Endometrium (tissue), 2 donors: ENCODE measurements around the gene IP6K2.
"Not testable (repeated sequence)": the region's sequence is repeated elsewhere in the genome, so short reads cannot be mapped to it uniquely, and the experiment has no call there.

Experiments used
- FAIRE-seq: peaks from 2 replicates; lab custom pipeline; 2012; peaks lifted over from hg19 to GRCh38; lab: Jason Lieb, UNC
- donor health status: control.
- donor health status: control.

IP6K2 gene

DNA sequence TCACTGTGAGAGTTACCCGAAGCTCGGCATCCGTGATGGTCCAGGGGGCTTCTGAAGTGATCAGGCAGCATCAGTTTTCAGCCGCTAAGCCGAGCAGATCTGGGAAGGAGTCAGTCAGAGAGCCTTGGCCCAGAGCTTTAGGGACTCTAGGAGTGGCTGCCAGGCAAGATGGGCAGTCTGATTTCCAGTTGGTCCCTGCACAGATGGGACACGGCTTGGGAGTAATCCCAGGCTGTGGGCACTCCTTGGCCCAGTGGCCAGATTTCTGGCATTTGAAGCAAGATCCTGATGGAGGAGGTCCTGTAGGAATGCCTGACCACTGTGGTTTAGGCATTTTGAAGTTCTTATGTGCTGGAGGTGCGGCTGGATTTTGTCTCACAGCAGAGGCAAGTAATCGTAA lies 10.5 kb upstream of the IP6K2 start:
- no peak for FAIRE-seq

DNA sequence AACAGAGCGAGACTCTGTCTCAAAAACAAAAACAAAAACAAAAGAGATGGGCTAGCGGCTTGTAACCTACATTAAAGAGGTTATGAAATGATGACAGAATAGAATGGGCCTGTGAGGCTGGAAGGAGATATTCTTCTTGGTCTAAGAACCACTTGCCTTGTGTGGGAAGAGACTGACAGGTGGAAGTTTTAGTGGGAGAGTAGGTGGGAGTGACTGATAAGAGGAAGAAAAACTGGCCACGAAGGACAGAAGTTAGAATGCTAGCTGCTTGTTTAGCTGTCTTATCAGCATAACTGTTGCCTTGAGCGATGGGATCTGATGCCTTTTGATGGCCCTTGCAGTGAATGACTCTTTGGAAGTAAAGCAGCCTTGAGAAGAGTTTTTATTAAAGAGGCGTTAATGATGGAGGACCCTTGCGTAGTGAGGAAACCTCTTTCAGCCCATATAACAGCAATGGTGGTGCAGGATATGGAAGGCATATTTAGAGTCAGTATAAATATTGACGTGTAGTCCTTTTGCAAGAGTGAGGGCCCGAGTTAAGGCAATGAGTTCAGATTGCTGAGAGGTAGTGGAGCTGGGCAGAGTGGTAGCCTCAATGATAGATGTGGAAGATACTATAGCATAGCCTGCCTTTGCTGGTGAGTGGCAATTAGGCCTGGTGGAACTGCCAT lies 8.3 kb upstream of the IP6K2 start:
- FAIRE-seq = not testable (repeated sequence)

DNA sequence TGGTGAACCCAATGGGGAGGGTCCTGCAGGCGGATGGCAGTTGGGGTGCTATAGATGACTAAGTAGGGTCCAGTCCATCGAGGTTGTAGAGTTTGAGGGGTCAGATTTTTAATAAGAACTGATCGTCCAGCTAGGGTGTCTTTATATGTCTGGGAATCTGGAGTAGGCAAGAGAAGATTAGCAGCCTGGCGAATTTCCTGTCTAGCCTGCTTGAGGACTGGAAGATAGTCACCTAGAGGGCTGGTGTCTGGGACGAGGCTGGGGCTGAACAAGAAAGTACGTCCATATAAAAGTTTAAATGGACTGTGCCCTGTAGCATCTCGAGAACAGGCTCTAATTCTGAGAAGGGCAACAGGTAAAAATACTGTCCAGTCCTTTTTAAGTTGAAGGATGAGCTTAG lies 6.7 kb upstream of the IP6K2 start:
- no peak for FAIRE-seq

DNA sequence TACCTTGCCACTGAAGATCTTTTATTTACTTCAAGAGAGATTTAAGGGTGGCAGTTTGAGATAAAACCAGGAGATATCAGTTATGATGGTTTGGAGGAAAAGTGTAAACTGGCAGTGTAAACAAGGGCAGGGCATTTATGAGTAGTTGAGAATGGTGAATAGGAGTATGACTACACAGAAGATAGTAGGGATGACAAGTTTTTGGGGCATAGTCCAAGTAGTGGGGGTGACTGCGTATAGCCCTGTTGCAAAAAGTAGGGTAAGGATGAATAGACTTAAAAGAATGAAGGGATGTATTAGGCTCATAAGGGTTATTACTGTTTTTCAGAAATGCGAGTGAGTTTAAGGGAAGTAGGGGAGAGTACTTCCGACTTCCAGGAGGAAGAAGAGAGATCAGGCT lies 6.3 kb upstream of the IP6K2 start:
- not testable (repeated sequence) for FAIRE-seq

DNA sequence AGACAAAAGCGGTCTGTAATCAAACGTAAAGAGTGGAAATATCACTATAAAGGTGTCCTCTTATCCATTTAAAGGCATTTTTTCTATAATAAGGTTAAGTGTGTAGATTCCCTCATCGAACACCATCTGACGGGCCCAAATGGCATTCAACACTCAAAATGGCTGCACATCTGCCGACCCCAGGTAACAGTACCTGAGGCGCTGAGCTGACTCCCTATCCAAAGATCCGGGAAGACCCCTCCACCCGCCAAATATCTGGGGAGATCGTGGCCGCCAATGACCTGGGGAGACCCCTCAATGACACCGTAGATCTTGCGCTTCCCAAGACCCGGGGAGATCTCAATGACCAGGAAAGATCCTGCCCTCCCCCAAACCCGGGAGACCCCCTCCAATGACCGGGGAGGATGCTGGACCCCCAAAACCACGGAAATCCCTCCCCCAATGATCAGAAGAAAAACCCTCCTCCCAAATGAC lies 476 bp downstream of the IP6K2 start:
- no peak for FAIRE-seq

DNA sequence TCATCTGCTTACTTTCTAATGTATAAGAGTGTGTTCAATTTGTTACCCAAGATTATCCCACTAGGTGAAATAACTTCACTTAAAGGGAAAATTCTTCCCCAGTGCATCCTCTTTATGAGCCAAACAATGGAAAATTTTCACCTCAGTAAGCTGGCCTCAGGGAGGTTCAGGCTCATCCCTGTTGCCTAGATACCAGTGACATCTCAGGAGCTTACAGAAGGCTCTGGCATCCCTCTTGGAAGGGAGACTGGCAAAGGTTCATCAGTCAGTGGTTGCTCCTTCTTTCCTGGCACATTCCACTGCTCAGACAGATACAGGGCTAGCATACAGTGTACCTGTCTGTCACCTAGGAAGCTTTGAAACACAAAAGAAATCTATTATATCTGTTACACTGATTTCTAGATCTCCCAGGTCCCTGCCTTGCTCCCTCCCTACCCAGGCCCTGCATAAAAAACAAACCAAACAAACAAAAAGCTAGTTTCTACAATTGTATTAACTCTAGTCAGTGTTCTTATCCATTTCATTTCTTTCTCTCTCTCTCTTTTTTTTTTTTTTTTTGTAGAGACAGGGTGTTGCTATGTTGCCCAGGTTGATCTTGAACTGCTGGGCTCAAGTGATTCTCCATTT lies 1.7 kb downstream of the IP6K2 start:
- no peak for FAIRE-seq

DNA sequence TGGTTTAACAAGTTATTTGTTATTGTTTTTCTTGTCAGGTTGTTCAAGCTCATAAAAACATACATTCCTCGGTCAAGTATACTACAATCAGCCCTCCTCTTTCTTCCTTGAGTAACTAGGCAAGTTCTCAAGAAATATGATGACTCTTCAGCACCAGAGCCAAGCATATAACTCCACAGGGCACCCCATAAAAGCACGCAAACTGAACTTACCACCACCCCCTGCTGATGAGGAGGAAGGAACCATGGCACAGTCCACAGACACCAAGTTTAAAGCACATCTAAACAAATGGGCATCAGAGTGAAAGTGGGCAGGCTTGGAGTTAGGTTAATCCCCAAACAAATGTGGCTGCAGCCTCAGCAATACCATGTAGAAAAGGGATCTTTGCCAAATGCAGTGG lies 5.3 kb downstream of the IP6K2 start:
- no peak for FAIRE-seq

DNA sequence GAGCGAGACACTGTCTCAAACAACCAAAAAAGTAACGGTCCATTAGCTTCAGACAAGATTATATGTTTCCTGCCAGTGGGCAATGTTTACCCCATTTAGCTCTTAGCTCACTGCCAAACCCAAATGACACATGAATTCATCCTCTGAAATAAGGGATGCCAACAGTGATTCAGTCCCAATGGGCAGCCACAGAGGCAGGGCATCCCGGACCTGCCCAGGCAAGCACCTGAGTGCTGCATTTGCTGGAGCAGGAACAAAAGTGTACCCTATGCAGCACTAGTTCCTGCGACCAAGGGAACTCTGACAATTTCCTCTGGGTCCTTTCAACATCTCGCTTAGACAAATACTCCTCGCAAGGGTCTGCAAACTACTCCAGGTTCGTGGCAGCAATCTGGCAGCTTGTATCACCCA lies 8.0 kb downstream of the IP6K2 start:
- no peak for FAIRE-seq

DNA sequence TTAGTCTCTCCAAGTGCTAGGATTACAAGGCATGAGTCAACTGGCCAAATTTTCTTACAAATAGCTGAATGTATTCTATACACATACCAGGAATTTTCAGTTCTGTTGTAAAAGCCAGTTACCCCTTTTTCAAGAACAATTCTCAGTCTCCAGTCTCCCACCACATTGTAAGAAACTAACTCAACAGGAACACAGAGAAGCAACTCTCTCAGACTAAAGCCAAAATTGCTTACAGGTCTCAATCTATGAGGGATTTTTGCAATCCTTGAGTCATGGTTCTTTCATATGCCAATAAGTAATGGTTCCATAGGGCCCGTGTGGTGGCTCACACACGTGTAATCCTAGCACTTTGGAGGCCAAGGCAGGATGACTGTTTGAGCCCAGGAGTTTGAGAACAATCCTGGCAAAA lies 8.5 kb downstream of the IP6K2 start:
- FAIRE-seq = no peak

DNA sequence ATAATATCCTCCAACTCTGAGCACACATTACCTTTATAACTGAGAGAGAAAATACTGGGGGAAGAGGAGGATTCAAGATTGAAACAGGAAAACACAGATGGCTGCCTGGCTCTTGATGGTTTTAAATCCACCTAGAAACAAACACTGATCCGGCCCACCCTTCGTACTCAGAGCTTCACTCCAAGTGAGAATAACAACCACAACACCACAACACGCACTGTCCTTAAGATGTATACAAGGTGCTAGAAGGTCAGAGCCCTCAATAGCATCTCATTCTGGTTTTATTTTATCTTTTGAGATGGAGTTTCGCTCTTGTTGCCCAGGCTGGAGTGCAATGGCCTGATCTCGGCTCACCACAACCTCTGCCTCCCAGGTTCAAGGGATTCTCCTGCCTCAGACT lies 9.9 kb downstream of the IP6K2 start:
- FAIRE-seq = no peak

DNA sequence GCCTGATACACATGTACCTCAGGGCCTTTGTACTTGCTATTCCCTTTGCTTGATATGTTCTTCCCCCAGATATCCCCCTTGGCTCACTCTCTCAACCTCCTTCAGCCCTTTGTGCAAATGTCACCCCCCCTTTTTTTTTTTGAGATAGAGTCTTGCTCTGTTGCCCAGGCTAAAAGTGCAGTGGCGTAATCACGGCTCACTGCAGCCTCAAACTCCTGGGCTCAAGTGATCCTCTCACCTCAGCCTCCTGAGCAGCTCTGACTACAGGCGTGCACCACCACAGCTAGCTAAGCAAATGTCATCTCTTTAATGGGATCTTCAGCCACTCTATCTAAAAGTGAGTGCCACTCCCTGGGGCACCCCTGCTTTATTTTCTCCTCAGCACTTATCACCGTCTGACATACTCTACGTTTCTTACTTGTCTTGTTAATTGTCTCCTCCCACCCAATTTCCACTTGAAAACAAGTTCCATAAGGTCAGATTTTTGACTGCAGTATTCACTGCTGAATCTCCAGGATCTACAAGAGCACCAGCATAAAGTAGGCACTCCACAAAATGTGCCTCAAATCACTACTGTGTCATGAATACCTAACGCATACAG lies 14.6 kb downstream of the IP6K2 start:
- no peak for FAIRE-seq

DNA sequence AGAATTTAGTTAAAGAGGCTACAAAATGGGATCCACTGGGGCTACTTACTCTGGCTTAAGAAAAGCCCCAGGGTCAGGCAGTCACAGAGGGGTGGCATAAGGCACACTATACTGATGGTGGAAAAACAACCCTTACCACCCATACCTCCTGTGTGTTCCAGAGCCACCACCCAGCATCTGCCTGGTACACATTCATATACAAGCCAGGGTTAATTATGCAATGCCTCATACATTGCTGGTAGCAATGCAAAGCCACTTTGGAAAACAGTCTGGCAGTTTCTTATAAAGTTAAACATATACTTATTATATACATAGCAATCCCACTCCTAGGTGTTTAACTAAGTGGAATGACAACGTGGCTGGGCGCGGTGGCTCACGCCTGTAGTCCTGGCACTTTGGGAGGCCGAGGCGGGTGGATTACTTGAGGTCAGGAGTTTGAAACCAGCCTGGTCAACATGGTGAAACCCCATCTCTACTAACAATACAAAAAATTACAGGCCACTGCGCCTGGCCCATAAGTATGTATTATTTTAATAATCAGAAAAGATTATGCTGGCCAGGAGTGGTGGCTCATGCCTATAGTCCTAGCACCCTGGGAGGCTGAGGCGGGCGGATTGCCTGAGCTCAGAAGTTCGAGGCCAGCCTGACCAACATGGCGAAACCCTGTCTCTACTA lies 16.2 kb downstream of the IP6K2 start:
- FAIRE-seq = no peak

DNA sequence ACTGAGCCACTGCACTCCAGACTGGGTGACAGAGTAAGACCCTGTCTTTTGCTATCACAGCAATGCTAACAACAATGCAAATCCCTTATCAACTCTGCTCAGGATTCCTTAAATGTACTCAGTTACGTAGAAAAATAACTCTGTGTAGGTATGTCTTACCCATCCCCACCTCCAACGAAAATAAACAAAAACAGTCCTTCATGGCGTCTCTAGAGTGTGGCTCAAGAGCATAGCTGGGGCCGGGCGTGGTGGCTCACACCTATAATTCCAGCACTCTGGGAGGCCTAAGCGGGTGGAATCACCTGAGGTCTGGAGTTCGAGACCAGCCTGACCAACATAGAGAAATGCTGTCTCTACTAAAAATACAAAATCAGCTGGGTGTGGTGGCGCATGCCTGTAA lies 18.1 kb downstream of the IP6K2 start:
- no peak for FAIRE-seq

DNA sequence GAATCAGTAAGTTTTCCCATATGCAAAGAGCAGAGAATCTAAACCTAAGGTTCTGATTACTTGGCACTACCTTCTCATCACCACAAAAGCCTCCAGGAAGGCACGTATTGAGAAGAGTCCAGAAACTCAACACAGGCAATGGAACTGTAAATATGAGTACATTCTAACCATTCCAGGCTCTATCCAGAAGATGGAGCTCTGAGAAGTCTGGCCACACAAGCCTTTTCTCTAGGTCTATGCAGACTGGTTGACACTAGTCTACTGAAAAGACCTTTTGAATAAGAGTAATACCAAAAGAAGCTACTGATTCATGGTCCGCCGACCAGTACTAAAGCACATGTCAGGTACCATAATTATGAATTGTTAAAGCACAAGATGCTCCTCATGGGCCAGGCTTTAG lies 19.1 kb downstream of the IP6K2 start:
- FAIRE-seq = no peak

DNA sequence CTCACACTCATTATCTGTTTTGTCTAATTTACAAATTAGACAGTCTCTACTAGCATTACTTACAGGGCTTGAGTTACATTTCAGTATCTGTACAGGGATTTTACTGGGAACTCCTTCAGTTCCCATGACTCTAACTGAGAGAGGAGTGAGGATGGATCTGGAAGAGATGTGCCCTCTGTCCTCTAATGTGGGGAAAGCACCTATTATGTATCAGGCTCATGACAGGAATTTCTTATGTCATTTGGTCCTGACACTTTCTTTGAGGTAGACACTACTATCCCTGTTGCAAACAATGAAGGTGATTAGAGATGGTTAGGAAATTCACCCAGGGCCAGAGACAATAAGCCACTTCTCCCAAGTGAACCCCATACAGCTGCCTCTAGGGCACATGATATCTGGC lies 20.4 kb downstream of the IP6K2 start:
- FAIRE-seq = no peak

DNA sequence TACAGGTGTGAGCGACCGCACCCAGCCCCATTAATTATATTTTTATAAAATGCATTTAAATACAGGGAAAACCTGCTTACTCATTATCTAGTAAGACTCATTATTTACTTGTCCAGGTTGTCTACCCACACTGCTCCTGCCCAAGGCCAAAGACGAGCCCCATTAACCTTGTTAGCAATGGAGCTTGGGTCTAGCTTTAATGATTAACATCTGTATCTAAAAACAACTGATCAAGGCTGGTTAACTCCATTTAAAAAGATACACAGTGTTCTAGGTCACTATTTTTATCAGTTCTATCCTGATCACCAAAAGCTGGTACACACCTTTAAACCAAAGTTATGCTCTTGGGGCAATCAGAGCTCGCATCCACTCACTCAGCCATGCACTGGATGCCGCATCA lies 20.9 kb downstream of the IP6K2 start:
- FAIRE-seq = no peak

DNA sequence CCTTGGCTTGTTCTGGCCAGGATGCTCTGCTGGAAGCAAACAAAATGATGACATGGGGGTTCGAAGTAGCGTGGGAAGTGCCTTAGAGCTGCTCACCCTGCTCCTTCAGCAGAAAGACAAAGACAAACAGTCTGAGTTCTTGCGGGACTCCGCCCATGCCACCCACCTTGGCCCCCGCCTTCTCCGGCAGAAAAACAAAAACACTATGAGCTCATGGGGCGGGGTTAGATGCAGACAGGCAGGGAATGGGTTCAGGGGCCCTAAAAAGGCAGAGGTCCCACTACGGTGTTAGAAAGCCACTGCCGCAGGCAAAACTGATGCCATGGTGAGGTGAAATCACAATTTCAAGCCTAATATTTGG lies 21.6 kb downstream of the IP6K2 start:
- FAIRE-seq = peak; percentile 21

DNA sequence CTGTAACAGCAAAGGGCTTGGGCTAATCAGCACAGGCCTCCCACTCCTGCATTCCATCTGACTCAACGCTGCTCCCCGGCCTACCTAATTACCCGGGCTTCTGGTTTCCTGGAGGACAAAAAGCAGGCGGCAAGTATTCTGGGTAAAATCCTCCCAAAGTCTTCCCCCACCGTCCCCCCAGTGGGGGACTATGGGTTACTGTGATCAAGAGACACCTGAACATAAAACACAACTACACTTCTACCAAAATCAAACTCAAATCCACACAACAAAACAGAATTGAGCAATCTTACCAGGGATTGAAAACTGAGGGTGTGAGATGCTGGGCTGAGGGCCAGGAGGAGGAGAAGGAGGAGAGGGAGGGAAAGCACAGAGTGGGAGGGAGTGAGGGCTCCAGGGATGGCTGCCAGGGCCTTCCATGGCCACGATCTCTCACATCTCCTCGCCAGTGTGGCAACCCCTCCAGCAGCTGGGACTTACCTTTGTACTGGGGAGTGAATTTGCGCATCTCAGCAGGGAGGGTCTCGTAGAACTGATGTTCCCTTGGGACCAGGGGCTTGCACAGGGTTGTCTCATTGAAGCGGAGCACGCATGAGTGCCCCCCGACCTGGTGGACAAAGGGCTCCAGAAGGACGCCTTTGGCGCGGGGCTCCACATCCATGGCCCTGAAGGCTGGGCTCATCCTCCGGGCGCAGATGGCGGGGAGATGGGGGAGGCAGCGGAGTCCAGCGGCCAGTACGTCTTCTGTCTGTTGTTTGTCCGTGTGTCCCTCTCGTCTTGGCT lies 22.2 kb downstream of the IP6K2 start:
- peak; percentile 77 for FAIRE-seq

DNA sequence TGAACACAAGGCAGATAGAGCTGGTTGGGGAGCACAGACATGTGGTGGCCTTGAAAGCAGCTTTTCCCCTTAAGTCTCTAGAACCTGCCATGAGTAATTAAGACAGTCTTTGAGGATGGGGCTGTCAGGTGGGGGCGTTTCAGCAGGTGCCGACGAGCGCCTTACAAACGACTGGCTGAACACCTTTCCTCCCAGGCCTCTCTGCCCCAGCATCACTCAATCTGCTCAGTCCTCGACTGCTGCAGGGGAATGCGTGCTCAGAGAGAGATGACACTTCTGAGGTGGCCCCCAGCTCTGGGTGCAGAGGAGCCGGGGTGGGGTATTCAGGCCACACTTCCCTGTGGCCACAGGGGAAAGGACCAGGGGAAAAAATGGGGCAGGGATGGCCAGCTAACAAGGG lies 23.2 kb downstream of the IP6K2 start:
- FAIRE-seq = no peak

DNA sequence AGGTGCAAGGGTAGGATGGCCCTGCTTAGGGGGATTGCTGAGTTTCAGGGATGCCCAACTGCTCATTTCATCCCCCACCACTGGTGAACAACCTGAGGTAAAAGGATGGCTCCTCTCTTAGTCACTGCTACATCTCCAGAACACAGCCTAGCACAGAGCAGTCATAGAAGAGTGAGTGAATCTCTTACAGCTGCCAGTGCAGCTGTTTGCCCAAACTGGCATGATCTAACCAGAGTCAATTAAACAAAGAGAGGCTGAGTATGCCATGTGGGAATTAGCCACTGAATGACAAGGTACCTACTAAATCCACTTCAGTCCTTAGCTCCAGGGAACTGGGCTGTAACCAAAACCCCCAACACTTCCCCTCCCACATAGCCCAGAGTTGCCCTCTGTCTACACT lies 24.5 kb downstream of the IP6K2 start:
- FAIRE-seq = no peak

DNA sequence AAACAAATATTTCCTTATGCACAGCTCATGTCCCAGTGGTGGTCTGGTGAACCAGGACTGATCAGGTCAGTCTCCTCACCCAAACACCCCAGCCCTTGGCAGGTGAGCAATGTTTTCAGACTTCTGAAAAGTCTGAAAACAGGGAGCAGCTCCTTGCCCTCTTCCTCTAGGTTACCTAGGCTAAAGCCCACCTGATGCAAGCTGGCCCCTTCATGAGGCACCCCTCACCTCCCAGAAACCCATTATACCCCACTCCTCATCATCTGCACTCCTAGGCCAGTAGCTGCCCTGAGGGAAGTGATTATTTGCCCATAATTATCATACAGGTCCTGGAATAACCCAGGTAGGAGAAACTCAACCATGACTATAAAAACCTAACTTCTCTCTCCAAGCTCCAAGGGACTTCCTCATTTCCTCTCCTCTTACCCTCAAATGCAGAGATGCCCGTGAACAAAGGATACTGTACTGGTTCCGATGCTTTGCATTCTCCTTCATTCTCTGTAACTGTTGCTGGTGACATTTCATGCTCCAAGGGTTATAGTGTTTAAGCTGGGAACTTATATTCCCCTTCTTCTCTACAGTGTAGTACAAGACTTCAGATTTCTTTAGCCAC lies 26.1 kb downstream of the IP6K2 start:
- no peak for FAIRE-seq

DNA sequence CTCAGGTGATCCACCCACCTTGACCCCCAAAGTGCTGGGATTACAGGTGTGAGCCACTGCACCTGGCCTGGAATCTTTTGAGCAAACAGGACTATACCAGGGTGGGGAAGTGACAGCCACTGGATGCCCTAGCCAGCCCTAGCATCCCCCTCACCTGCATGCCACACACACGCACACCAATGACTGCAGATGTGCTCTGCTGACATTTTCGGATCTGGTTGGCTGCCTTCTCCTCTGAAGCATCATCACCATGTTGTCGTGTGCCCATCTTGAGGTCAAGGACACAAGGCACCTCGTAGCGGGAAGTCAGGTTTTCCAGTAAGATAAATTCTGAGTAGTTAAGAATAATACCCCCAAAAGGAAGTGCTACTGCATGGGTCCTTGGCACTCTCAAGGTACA lies 27.6 kb downstream of the IP6K2 start:
- FAIRE-seq = no peak
